H9 (cell line): ENCODE measurements around the gene GPI. TPM values are rescaled to one million over a fixed set of nuclear protein-coding genes. Genes with fewer than 3 reads are reported as not detected.

ENCODE experiments used
- DNase-seq: peaks from one replicate; pipeline ENCODE4 v3.0.0-alpha.2; 2017
- H2AFZ ChIP-seq: one replicate; pipeline ENCODE4 v1.6.1; 2013; ENCODE audit warnings: mild to moderate bottlenecking, low read length, control low read depth, moderate library complexity
- H2AK5ac ChIP-seq: 2 replicates; pipeline ENCODE4 v1.6.1; 2013; ENCODE audit warnings: low read length, control low read depth, mixed read lengths; ENCODE audit not compliant: insufficient read length
- H2BK120ac ChIP-seq: one replicate; pipeline ENCODE4 v1.6.1; 2013; ENCODE audit warnings: low read depth, mild to moderate bottlenecking, low read length, control low read depth, inconsistent platforms; ENCODE audit not compliant: poor library complexity, severe bottlenecking
- H2BK12ac ChIP-seq: 2 replicates; pipeline ENCODE4 v1.6.1; 2013; ENCODE audit warnings: low read length, control low read depth, mixed read lengths, low read depth; ENCODE audit not compliant: insufficient read length
- H2BK15ac ChIP-seq: 2 replicates; pipeline ENCODE4 v1.6.1; 2013; ENCODE audit warnings: low read depth, low read length, control low read depth
- H2BK20ac ChIP-seq: one replicate; pipeline ENCODE4 v1.6.1; 2013; ENCODE audit warnings: low read depth, mild to moderate bottlenecking, low read length, control low read depth, inconsistent platforms; ENCODE audit not compliant: poor library complexity, severe bottlenecking
- H2BK5ac ChIP-seq: 2 replicates; pipeline ENCODE4 v1.6.1; 2013; ENCODE audit warnings: low read length, control low read depth, mixed read lengths; ENCODE audit not compliant: insufficient read length
- H3K14ac ChIP-seq: 2 replicates; pipeline ENCODE4 v1.6.1; 2013; ENCODE audit warnings: low read length, control low read depth; ENCODE audit not compliant: insufficient read depth
- H3K18ac ChIP-seq: 2 replicates; pipeline ENCODE4 v1.6.1; 2013; ENCODE audit warnings: low read depth, mild to moderate bottlenecking, mixed read lengths, low read length, control low read depth; ENCODE audit not compliant: insufficient read length
- H3K23ac ChIP-seq: 2 replicates; pipeline ENCODE4 v1.6.1; 2013; ENCODE audit warnings: low read length, control low read depth, mixed read lengths, low read depth; ENCODE audit not compliant: insufficient read length
- H3K23me2 ChIP-seq: 2 replicates; pipeline ENCODE4 v1.6.1; 2013; ENCODE audit warnings: low read depth, mild to moderate bottlenecking, mixed read lengths, low read length, control low read depth; ENCODE audit not compliant: insufficient read length, poor library complexity, severe bottlenecking
- H3K27ac ChIP-seq: 2 replicates; pipeline ENCODE4 v1.5.1; 2013; ENCODE audit warnings: low read length, control low read depth, mixed read lengths, low read depth; ENCODE audit not compliant: insufficient read length
- H3K27me3 ChIP-seq: 2 replicates; pipeline ENCODE4 v1.6.1; 2013; ENCODE audit warnings: low read length, control low read depth, inconsistent platforms; ENCODE audit not compliant: insufficient read depth
- H3K4ac ChIP-seq: 2 replicates; pipeline ENCODE4 v1.6.1; 2013; ENCODE audit warnings: low read depth, mild to moderate bottlenecking, control low read depth, inconsistent platforms, low read length, moderate library complexity
- H3K4me1 ChIP-seq: 2 replicates; pipeline ENCODE4 v1.6.1; 2013; ENCODE audit warnings: low read length, control low read depth, inconsistent platforms; ENCODE audit not compliant: insufficient read depth
- H3K4me2 ChIP-seq: 2 replicates; pipeline ENCODE4 v1.6.1; 2013; ENCODE audit warnings: low read length, control low read depth, mixed read lengths; ENCODE audit not compliant: insufficient read length, insufficient read depth
- H3K56ac ChIP-seq: 2 replicates; pipeline ENCODE4 v1.6.1; 2013; ENCODE audit warnings: low read depth, mild to moderate bottlenecking, mixed read lengths, low read length, control low read depth; ENCODE audit not compliant: insufficient read length
- H3K79me1 ChIP-seq: 2 replicates; pipeline ENCODE4 v1.6.1; 2013; ENCODE audit warnings: low read depth, mild to moderate bottlenecking, moderate library complexity, low read length, control low read depth, inconsistent platforms; ENCODE audit not compliant: insufficient read depth, poor library complexity, severe bottlenecking
- H3K79me2 ChIP-seq: 2 replicates; pipeline ENCODE4 v1.6.1; 2013; ENCODE audit warnings: low read length, control low read depth, inconsistent platforms; ENCODE audit not compliant: insufficient read depth
- H3K9ac ChIP-seq: 2 replicates; pipeline ENCODE4 v1.6.1; 2013; ENCODE audit warnings: low read length, control low read depth, mixed read lengths; ENCODE audit not compliant: insufficient read length; ENCODE audit errors: extremely low read depth
- H3K9me3 ChIP-seq: one replicate; pipeline ENCODE4 v1.6.1; 2013; ENCODE audit warnings: low read depth, low read length, inconsistent platforms; ENCODE audit not compliant: control insufficient read depth
- H3T11ph ChIP-seq: one replicate; pipeline ENCODE4 v1.6.1; 2013; ENCODE audit warnings: mild to moderate bottlenecking, low read length, control low read depth, inconsistent platforms
- H4K20me1 ChIP-seq: one replicate; pipeline ENCODE4 v1.6.1; 2013; ENCODE audit not compliant: control insufficient read depth, insufficient read length, insufficient read depth
- H4K5ac ChIP-seq: 2 replicates; pipeline ENCODE4 v1.6.1; 2013; ENCODE audit warnings: low read depth, mild to moderate bottlenecking, mixed read lengths, low read length, control low read depth; ENCODE audit not compliant: insufficient read length
- H4K8ac ChIP-seq: replicated peaks from 2 replicates; pipeline ENCODE4 v1.6.1; 2013; ENCODE audit warnings: low read length, control low read depth, mixed read lengths, low read depth; ENCODE audit not compliant: insufficient read length
- H4K91ac ChIP-seq: 2 replicates; pipeline ENCODE4 v1.6.1; 2013; ENCODE audit warnings: low read depth, mild to moderate bottlenecking, moderate library complexity, mixed read lengths, low read length, control low read depth; ENCODE audit not compliant: insufficient read length
- H3K27ac Mint-ChIP-seq, 3 experiments: 2 replicates in 2 of 3; 3 replicates in 1 of 3; pipeline ENCODE4 v1.8.0; 2020 to 2021; ENCODE audit warnings: mixed read lengths in 3 of 3, mild to moderate bottlenecking in 1 of 3, moderate library complexity in 1 of 3
- H3K27me3 Mint-ChIP-seq: 2 replicates; pipeline ENCODE4 v1.8.0; 2021; ENCODE audit warnings: low read depth, mild to moderate bottlenecking, moderate library complexity, mixed read lengths
- H3K36me3 Mint-ChIP-seq, 3 experiments: 2 replicates in 2 of 3; 3 replicates in 1 of 3; pipeline ENCODE4 v1.8.0; 2020 to 2021; ENCODE audit warnings: low read depth in 3 of 3, mixed read lengths in 3 of 3; ENCODE audit not compliant: insufficient read depth in 1 of 3
- H3K4me1 Mint-ChIP-seq, 2 experiments: 2 replicates each; pipeline ENCODE4 v1.8.0; 2020; ENCODE audit warnings: mixed read lengths in 2 of 2
- H3K4me3 Mint-ChIP-seq, 2 experiments: 2 replicates in 1 of 2; 3 replicates in 1 of 2; pipeline ENCODE4 v1.8.0; 2020 to 2021; ENCODE audit warnings: mild to moderate bottlenecking in 2 of 2, mixed read lengths in 2 of 2, moderate library complexity in 1 of 2
- H3K9me3 Mint-ChIP-seq, 2 experiments: 2 replicates in 1 of 2; 3 replicates in 1 of 2; pipeline ENCODE4 v1.8.0; 2020; ENCODE audit warnings: mild to moderate bottlenecking in 2 of 2, mixed read lengths in 2 of 2, moderate library complexity in 1 of 2
- WGBS: extraction: QIAGEN DNeasy Blood & Tissue Kit; methylation state at CpG from one replicate; pipeline ENCODE4 v1.1.7; 2013; ENCODE audit warnings: missing lambda C conversion rate, low lambda C conversion rate, mixed read lengths; ENCODE audit not compliant: insufficient read length; ENCODE audit errors: extremely low coverage; 5-methylcytosine and 5-hydroxymethylcytosine counted together
- total RNA-seq: library from RNA; stranded (reverse); gene quantifications from 2 replicates; pipeline ENCODE4 v1.2.1, GENCODE V29; 2021
- TF ChIP-seq, protein P1 (sequence below): fragments of 200-600 bp; sonication (generic); conservative IDR thresholded peaks from 3 replicates; pipeline ENCODE4 v1.8.0; 2021; ENCODE audit warnings: antibody characterized with exemption, mild to moderate bottlenecking

Gene GPI
- total RNA-seq, 1 experiment from 2014 or later = 373 TPM

DNA sequence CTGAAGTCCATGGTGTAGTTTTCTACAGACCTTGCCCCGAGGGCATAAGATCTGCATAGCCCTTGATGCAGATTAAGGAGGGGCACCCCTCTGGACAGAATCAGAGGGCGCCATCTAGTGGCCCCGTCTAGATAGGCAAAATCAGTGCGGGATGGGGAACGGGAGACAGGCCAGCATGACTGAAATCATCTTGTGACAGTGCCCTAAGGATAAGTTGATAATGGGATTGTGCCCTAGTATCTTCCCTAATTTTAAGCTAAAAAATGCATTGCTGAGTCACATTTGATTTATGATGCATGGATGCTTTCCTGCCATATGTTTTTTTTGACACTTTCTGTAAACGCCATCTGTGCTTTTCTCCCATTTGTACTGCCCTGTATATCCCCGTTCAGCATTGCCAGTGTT is 19.0 kb upstream of the GPI start:
- no peaks in the 10 kb centered on the region; a peak in 1 of 5 replicates for H3K9me3 Mint-ChIP-seq
- Histone ChIP-seq H3K23ac (no peak overlapping the region), H2BK5ac (no peak overlapping the region), H4K8ac (no peak overlapping the region), H4K5ac (no peak overlapping the region), H3K27me3 (no peaks in the 10 kb centered on the region), H3T11ph (no peak overlapping the region), H3K9ac (no peak overlapping the region), H3K9me3 (no peaks in the 10 kb centered on the region), H4K20me1 (no peaks in the 10 kb centered on the region), H2BK12ac (no peak overlapping the region), H3K56ac (no peak overlapping the region), H2AK5ac (no peak overlapping the region), H2BK20ac (no peak overlapping the region), H2BK15ac (no peak overlapping the region), H3K18ac (no peak overlapping the region), H4K91ac (no peak overlapping the region), H3K14ac (no peak overlapping the region), H3K4me2 (no peak overlapping the region), H3K79me2 (no peaks in the 10 kb centered on the region), H3K4ac (no peak overlapping the region), H3K23me2 (no peaks in the 10 kb centered on the region), H3K79me1 (no peaks in the 10 kb centered on the region), H2BK120ac (no peak overlapping the region), H3K4me1 (no peaks in the 10 kb centered on the region), H2AFZ (no peak overlapping the region), H3K27ac (no peak overlapping the region)
- TF ChIP-seq, protein P1, sequence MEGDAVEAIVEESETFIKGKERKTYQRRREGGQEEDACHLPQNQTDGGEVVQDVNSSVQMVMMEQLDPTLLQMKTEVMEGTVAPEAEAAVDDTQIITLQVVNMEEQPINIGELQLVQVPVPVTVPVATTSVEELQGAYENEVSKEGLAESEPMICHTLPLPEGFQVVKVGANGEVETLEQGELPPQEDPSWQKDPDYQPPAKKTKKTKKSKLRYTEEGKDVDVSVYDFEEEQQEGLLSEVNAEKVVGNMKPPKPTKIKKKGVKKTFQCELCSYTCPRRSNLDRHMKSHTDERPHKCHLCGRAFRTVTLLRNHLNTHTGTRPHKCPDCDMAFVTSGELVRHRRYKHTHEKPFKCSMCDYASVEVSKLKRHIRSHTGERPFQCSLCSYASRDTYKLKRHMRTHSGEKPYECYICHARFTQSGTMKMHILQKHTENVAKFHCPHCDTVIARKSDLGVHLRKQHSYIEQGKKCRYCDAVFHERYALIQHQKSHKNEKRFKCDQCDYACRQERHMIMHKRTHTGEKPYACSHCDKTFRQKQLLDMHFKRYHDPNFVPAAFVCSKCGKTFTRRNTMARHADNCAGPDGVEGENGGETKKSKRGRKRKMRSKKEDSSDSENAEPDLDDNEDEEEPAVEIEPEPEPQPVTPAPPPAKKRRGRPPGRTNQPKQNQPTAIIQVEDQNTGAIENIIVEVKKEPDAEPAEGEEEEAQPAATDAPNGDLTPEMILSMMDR = peak; percentile 97
- H3K27me3 Mint-ChIP-seq = no peaks in the 10 kb centered on the region
- H3K36me3 Mint-ChIP-seq = peaks cover 18 to 41% (median 36%) of the 10 kb centered on the region in 3 experiments; a peak in 6 of 7 replicates
- H3K4me3 Mint-ChIP-seq = no peak overlapping the region
- no CpG with 5 or more reads among the region's 7 CpGs for WGBS
- H3K27ac Mint-ChIP-seq = no peak overlapping the region; a peak in 1 of 7 replicates
- peaks cover 2% of the 10 kb centered on the region in 2 experiments; a peak in 3 of 4 replicates for H3K4me1 Mint-ChIP-seq
- peak; percentile 85 for DNase-seq
